Neutrophil (primary cell): Measurements from ENCODE around the gene LDB2.

Experiments
- H3K27ac ChIP-seq: fragments of 200-600 bp; sonication (generic); 2 replicates; pipeline ENCODE4 v1.5.1; 2016; ENCODE audit warnings: mild to moderate bottlenecking, moderate library complexity
- H3K27me3 ChIP-seq: fragments of 200-600 bp; sonication (generic); 2 replicates; pipeline ENCODE4 v1.6.0; 2016; ENCODE audit warnings: mild to moderate bottlenecking
- H3K36me3 ChIP-seq: fragments of 200-600 bp; sonication (generic); 2 replicates; pipeline ENCODE4 v1.5.1; 2017
- H3K4me1 ChIP-seq, 2 experiments: fragments of 200-600 bp in 1 of 2; sonication (generic) in 1 of 2; 1 replicate in 1 of 2; 2 replicates in 1 of 2; pipeline versions ENCODE4 v1.5.1 to v1.6.1; 2013 to 2016; ENCODE audit warnings: low read depth in 1 of 2, low read length in 1 of 2, mild to moderate bottlenecking in 1 of 2, moderate library complexity in 1 of 2; ENCODE audit not compliant: control insufficient read depth in 1 of 2, insufficient read depth in 1 of 2
- H3K4me3 ChIP-seq, 2 experiments: fragments of 200-600 bp in 1 of 2; sonication (generic) in 1 of 2; 1 replicate in 1 of 2; 2 replicates in 1 of 2; pipeline ENCODE4 v1.5.1; 2013 to 2016; ENCODE audit warnings: low read depth in 1 of 2, low read length in 1 of 2, mild to moderate bottlenecking in 1 of 2, moderate library complexity in 1 of 2
- H3K9me3 ChIP-seq: fragments of 200-600 bp; sonication (generic); 2 replicates; pipeline ENCODE4 v1.5.1; 2016
- TF ChIP-seq, protein P1 (sequence below): fragments of 200-600 bp; sonication (generic); IDR thresholded peaks from 2 replicates; pipeline ENCODE4 v1.5.1; 2016; ENCODE audit warnings: antibody characterized with exemption

LDB2 gene

GRCh38 chr4:16728111-16728510, 170.3 kb downstream of the LDB2 start:
- Histone ChIP-seq H3K36me3 (no peaks in the 10 kb centered on the region), H3K27me3 (no peaks in the 10 kb centered on the region), H3K27ac (no peak overlapping the region), H3K4me3 (no peak overlapping the region), H3K9me3 (no peaks in the 10 kb centered on the region), H3K4me1 (no peaks in the 10 kb centered on the region)
- TF ChIP-seq, protein P1, sequence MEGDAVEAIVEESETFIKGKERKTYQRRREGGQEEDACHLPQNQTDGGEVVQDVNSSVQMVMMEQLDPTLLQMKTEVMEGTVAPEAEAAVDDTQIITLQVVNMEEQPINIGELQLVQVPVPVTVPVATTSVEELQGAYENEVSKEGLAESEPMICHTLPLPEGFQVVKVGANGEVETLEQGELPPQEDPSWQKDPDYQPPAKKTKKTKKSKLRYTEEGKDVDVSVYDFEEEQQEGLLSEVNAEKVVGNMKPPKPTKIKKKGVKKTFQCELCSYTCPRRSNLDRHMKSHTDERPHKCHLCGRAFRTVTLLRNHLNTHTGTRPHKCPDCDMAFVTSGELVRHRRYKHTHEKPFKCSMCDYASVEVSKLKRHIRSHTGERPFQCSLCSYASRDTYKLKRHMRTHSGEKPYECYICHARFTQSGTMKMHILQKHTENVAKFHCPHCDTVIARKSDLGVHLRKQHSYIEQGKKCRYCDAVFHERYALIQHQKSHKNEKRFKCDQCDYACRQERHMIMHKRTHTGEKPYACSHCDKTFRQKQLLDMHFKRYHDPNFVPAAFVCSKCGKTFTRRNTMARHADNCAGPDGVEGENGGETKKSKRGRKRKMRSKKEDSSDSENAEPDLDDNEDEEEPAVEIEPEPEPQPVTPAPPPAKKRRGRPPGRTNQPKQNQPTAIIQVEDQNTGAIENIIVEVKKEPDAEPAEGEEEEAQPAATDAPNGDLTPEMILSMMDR = no peak

DNA sequence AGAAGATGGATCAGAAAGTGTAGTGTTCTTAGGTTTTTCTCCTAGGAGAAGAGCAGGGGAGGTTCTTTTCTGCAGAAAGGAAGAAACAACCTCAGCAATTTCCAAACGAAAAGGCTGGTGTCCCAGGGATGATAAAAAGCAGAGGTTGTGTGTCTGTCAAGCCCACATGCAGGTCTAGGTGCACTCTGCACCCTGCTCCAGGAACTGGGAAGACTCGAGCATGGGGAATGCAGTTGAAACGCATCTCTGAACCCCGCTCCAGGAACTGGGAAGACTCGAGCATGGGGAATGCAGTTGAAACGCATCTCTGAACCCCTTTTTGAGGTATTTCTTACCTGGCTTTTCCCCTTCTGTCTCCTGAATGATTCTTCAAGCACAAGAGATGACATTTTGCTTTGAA, 171.2 kb downstream of the LDB2 start:
- no peaks in the 10 kb centered on the region for H3K27me3 ChIP-seq
- TF ChIP-seq, protein P1 = no peak
- no peaks in the 10 kb centered on the region for H3K36me3 ChIP-seq
- H3K27ac ChIP-seq = no peak overlapping the region
- no peaks in the 10 kb centered on the region for H3K9me3 ChIP-seq
- no peaks in the 10 kb centered on the region for H3K4me1 ChIP-seq
- no peak overlapping the region for H3K4me3 ChIP-seq

GRCh38 chr4:16726368-16727050, 171.9 kb downstream of the LDB2 start:
- Histone ChIP-seq H3K36me3 (no peaks in the 10 kb centered on the region), H3K4me1 (no peaks in the 10 kb centered on the region), H3K27me3 (no peaks in the 10 kb centered on the region), H3K4me3 (no peak overlapping the region), H3K9me3 (no peaks in the 10 kb centered on the region), H3K27ac (no peak overlapping the region)
- TF ChIP-seq, protein P1 = no peak

DNA sequence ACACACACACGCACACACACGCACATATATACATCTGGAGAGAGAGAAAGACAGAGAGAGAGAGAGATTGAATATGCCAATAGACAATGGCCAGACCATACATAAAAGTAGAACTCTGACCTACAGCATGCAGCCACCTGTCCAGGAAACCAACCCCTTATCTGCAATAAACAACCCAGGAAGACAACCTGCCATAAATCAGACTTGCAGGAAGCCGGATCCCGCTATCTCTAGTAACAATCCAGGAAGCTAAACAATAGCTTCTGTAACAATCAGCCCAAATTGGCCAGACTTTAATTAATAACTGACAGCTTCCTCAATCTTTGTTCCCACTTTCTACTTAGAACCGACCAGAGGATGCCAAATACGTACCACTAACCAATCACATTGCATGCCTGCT, 173.2 kb downstream of the LDB2 start:
- H3K36me3 ChIP-seq = no peaks in the 10 kb centered on the region

GRCh38 chr4:16722416-16722815, 176.0 kb downstream of the LDB2 start:
- Histone ChIP-seq H3K27ac (no peak overlapping the region), H3K27me3 (no peaks in the 10 kb centered on the region), H3K4me1 (no peaks in the 10 kb centered on the region), H3K36me3 (no peaks in the 10 kb centered on the region), H3K9me3 (no peaks in the 10 kb centered on the region), H3K4me3 (no peak overlapping the region)
- TF ChIP-seq, protein P1 = no peak

More for the DNA sequence above, 173.2 kb downstream of the LDB2 start:
- TF ChIP-seq, protein P1 = no peak
- Histone ChIP-seq H3K9me3 (no peaks in the 10 kb centered on the region), H3K4me3 (no peak overlapping the region), H3K27ac (no peak overlapping the region), H3K27me3 (no peaks in the 10 kb centered on the region), H3K4me1 (no peaks in the 10 kb centered on the region)
